HG02943 (cell line): ENCODE data around the gene TOM1L1.

Experiments
- ATAC-seq: cut with Tn5 transposase; IDR thresholded peaks from one replicate; pipeline ENCODE4 v1.9.1; 2021; ENCODE audit warnings: mild to moderate bottlenecking, low read depth, moderate library complexity; ENCODE audit not compliant: unreplicated experiment

TOM1L1 gene

DNA sequence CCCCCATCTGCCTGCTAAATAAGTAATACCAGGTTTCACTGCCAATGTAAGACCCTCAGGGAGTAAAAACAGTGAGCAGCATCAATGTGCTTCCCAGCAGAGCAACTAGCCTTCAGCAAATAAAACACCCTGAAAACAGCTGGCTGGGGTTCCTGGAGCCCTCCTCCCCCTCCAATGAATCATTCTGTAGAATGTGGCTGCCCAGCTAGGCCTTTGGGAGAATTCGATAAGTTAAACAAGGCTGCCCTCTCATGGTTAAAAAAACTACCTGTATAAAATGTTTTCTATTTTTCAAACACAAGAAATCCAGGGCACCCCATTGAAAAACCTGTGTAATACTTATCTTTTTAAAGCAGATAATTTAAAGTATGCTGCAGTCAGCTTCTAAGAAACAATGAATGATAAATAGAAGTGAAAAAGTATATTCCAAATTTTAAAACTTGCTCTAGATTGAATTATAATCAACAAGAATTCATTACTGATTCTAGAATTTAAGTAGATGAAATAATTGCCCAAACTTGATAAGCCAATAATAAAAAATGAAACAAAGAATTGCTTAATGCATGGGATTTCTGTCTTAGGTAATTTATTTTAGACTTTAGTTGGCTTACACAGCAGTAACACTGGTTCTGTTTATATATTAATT is 9.4 kb upstream of the TOM1L1 start:
- no peak for ATAC-seq

DNA sequence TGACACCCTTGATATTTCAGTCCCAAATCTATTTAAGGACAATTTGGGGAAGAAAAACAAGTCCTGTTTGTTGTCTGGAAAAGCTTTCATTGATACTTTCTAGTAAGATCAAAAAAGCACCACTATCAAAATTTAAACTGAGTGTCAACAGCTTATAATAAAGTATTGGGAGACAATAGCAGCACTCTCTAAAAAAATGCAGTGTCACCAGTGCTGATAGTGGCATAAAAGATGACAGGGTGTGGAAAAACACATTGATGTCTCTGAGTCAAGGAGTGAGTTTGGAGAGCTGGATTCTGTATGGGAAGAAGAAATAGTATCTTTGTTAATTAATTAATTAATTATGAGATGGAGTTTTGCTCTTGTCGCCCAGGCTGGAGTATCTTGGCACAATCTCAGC is 8.3 kb upstream of the TOM1L1 start:
- no peak for ATAC-seq

DNA sequence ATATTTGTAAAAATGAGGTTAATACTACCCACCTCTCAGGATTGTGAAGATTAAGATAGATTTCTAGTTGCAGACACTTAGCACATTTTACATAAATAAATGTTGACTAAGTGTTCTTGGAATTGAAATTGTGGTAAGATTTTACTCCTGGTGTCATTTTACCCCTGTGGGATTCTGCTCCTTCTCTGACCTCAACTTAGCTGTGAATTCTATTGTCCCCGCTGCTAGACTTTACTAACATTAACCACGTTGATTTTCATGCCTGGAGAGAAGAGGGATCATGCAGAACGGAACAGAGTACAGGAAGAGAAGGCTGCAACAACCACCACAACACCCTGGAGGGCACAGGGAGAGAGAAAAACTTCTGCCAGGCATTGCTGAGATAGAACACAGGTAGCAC is 2.1 kb upstream of the TOM1L1 start:
- no peak for ATAC-seq

DNA sequence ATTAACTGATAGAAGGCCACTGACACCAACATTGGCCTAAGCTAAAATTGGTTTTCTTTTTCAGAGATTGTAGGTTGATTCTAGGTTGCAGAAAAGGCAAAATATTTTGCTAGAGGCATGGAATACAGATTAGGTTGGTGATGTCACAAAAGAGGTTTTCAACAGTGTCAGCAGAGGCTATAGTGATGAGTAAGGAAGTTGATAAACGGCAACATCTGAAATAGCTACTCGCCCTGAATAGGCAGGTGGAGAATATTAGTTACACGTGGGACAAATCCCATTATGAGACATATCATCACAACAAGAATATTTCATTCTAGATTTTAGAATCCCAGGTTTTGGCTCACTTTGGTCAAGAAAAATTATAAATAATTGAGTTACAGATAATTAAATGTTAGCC is 1.5 kb upstream of the TOM1L1 start:
- no peak for ATAC-seq

DNA sequence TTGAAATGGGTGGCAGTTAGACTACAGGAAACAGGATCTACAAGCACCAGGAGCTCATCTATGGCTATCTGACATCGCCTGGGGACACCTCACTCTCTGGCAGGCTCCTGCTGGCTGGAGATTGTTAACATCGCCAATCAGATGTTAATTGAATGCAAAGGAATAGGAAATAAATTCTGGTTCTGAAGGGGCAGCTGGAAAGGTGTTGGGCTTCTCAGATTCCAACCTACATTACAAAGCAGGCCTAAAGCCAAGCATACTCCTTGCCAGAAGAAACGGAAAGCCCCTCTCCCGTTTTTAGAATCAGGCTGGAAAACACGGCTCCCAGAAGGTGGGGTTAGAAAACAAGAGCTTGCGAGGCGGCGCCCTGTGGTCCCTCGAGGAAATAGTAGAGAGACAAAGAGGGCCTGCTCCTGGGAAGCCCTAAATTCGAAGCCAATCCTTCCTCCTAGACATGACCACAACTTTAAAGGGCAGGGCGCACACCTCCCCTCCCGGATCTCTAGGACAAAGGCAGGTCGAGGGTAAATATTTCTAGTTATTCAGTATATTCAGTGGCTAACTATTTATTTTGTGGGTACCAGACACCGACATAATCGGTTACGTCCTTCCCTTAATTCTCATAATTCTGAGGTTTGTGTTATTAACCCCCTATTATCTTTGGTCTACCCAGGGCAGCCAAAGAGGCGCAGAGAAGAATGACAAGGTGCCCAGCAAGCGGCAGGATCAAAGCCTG is 763 bp upstream of the TOM1L1 start:
- ATAC-seq = no peak

DNA sequence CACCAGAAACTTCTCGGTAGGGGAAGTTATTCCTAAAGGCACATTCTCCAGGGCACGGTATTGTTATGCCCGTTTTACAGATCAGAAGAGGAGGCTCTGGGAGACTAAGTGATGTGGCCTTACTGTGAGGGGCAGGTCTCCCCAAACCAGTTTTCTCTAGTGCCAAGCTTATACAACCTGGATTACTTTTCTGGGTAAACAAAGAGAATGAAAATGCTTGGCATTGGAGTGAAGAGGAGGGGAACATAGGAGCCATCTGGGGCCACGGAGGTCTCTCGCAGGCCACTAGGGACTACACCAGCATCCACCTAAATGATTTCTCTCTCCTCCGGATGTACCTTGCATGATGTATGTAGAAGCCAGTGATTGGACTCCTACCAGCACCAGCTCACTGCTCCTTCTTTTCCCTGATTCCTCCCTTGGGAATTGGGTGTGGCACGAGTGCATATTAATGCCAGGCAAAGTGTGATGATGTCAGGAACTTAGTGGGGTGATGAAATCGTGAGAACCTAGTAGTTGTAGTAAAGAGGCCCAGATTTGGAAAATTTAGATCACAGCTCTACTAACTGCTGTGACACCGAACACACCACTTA is 674 bp downstream of the TOM1L1 start:
- no peak for ATAC-seq

DNA sequence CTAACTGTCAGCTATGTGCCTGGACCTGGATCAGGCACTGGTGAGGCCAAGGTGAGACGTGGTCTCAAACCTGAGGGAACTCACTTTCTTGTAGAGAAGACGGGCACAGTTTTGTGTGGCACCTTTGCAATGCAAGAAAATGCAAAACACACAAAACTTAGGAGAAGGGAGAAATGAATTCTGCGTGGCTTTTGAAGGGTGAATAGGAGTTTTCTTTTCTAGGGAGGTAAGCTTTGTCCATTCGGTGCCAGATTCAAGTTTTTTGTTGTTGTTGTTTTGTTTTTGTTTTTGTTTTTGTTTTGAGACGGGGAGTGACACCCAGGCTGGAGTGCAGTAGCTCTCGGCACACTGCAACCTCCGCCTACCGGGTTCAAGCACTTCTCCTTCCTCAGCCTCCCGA is 1.4 kb downstream of the TOM1L1 start:
- ATAC-seq = no peak

DNA sequence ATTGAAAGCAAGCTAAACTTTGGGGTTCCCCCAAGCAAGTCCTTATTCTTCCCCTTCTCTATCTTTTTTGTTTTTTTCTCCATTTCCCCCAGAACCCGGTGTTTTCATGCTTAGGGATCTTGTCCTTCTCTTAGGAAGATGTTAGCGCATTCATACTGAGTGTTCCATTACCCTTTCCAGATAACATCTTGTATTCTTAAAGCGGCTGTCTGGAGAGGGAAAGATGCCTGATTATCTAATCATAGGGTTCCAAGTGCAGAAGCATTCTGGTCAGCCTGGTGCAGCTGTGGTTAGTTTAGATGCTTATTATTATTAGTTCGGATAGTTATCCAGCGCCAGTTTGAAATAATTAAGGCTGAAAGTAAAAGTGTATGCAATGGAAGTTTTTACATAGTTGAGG is 2.0 kb downstream of the TOM1L1 start:
- ATAC-seq = no peak

DNA sequence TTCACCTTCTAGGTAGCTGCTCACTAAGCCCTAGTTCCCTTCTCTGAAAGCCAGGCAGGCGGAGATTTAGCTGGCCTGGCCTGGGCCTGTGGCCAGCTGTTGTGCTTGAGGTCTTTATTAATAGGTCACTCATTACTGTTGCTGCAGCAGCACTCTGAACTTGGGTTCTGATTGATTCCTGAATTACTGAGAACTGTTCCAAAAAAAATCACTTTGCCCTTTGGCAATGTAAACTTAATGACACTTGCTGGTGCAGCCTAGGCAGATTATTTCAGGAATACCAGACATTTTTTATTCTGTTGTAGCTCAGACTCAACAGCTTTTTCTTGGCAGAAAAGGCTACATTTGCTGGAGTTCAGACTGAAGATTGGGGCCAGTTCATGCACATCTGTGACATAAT is 2.7 kb downstream of the TOM1L1 start:
- no peak for ATAC-seq

DNA sequence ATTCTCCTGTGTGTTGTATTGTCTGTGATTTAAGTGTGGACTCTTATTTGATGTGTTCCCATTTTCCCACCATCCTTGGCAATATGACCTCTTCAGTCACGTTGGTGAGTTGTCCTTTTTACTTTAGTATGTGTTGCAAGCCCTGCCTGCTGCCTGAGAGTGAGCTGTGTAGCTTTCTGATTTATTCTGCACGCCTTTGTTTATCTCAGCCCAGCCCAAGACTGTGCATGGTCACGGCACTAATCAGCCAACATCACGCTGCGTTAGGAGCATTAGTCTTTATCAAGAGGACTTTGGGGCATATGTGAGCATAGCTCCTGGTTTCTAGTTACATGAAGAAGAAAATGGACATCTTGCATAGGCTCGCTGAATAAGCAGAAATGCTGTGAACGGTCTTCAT is 6.0 kb downstream of the TOM1L1 start:
- no peak for ATAC-seq

DNA sequence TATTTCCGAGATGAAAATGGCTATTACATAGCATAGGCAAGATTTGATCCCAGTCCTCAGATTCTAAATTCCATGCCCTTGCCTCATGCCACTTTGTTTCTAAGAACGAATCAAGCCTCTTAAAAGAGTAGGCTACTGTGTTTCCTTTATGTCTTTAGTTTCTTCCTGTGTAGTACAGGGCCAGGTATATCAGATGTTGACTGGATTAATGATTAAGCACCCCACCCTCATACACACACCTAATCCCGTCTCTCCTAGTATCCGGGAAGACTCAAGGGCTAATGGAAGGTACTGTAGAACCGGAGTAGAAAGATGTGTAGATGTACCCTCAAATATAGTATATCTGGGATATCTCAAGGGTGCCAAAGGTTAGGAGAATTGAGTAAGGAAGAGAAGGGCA is 6.7 kb downstream of the TOM1L1 start:
- no peak for ATAC-seq

DNA sequence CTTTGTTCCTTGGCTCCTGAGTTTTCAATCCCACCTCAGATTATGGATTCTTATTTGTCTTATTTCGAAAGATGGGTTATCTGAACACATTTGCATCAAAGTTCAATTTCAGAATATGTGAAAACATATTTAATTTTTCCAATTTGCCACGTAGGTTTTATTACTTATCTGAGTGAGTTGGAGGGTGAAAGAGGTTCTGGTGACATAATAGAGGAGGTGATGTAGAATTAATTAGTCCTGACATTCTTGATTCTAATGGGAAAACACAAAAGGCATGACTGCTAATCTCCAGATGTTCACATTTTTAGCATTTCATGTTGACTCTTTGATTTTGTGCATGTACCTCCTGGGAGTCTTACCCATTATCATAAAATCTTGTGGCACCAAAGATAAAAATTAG is 9.1 kb downstream of the TOM1L1 start:
- ATAC-seq = no peak

DNA sequence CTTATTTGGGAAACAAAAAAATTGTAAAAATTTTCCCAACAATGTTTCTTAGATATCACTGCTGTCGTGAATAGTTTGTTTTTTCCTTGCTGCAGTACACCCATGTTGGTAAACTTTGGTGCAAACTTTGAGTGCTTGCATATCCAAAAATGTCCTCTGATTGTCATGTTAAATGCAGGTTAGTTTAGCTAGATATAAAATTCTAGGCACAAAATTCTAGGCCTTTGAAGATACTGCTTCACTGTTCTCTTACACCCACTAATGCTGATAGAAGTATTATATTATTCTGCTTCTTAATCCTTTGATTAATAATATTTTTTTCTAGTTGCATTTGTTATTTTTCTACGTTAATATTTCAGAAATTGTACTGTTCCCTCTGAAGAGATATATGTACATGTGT is 16.1 kb downstream of the TOM1L1 start:
- ATAC-seq = no peak

DNA sequence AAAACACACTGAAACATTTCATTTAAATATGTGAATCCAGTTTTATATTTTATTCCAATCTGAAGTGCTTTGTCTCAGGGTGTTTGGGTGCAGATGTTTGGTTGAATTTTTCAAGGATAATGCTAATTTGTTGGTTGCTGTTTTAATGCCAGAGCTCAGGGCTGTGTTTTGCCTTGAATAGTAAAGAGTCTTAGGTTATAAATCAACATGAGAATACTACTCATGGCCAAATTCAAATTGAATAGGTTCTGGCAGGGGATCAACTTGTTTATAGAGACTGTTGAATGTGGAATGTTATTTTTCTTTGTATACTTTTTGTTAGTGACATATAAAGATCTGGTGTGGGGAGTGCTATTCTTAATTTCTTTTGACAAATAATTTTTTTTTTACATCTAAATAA is 18.8 kb downstream of the TOM1L1 start:
- ATAC-seq = no peak

DNA sequence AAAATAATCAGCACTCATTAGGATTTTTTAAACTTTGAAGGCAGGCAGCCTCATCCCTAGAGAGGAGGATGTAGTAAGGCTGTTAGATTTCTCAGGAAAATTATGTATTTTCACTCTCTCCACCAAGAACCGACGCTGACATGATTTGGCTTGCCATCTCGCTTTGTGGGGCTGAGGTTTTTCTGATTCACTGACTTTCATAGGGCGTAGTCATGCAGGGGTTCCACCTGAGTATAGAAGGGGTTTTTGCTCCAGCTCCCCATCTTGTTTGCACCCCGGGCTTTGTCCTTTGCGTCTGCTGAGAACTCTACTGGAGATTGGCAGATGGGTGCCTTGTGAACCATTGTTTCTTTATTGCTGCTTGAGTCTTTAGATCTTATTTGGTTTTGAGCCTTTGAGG is 20.2 kb downstream of the TOM1L1 start:
- ATAC-seq = no peak

DNA sequence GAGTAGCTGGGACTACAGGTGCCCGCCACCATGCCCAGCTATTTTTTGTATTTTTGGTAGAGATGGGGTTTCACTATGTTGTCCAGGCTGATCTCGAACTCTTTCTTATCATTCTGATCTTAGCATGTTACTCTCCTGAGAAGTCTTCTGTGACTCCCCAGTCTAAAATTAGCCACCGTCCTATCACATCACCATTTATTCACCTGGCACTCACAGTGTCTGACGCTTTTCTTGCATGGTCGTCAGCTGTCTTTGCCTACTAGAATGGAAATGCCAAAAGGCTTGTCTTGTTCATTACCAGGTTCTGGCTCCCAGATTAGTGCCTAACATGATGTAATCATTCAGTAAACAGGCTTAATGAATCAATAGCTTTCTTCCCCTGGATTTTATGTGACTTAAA is 23.8 kb downstream of the TOM1L1 start:
- no peak for ATAC-seq

DNA sequence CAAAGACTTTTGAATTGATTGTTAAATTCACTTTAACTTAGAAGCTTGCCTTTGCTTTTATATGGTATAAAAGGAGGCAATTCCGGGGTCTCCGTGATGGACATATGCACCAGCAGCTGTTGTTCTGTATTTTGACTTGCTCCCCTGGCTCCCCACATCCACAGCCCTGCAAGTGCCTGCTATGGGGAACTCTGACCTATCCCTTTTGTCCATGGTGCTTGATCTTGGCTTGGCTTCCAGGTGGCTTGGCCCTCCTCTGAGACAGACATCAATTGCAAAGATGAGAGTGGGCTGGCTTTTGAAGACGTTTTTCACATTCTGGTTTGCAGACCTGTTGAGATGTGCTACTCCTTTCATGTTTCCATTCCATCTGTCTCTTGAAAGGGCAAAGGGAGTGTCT is 26.9 kb downstream of the TOM1L1 start:
- no peak for ATAC-seq

DNA sequence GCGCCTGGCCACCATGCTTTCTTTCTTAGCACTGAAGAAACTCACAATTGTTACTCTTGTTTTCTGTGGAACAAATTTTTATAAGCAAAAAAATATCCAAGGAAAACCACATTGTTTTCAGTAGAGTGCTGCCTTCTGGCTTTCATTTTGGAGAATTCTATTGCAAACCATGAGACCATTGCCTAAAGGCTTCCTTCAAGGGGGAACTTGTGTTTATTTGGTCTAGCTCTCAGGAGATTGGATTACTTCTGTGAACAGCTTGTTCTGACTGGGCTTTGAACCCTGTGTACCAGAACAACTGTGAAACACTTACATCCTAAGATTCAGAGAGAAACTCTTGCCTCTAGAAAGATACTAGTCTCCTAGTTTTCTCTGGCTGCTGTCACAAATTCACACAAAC is 32.1 kb downstream of the TOM1L1 start:
- no peak for ATAC-seq

DNA sequence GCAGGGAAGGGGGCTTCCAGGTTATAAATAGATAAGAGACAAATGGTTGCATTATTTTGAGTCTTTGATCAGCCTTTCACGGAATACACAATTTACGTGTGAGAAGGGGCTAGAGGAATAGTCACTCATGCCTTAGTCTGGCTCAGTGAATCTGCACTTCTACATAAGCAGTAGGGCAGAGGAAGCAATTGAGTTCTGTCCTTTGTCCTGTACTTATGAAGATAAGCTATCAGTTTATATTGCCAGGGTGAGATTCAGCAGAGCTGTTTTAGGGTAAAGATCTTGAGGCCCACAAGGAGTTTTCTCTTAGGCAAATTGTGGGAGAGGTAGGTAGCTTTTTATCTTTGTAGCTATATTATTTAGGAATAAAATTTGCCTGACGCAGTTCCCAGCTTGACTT is 33.3 kb downstream of the TOM1L1 start:
- ATAC-seq = no peak

DNA sequence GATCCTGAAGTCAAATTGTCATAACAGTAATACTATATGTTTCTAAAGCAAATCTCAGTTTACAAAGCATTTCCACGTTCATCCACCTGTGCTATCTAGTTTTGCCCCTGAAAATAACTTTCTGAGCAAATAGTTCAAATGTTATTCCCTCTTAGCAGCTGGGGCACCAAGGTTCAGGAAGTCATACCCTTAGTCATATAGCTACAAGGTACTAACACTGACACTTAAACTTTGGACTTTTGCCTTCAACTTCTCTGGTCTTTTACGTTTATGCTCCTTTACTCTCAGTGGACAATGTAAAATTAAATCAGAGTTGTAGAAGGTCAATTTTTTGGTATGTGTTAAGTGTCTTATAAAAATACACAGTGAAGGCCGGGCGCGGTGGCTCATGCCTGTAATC is 34.8 kb downstream of the TOM1L1 start:
- ATAC-seq = no peak

DNA sequence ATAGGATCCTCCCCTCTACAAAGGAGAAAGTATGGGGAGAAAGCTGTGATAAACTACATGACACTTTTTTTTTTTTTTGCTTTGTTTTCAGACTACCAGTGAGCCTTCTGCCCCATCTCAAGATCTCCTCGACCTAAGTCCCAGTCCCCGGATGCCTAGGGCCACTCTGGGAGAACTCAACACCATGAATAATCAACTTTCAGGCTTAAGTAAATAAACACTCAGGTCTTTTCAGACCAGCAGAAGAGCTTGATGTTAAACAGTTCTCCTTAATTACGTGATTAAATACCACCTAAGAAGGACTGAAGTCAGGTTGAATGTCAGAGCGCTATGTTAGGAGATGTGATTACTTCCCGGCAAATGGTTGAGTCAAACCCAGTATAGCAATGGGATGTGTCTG is 36.4 kb downstream of the TOM1L1 start:
- no peak for ATAC-seq

DNA sequence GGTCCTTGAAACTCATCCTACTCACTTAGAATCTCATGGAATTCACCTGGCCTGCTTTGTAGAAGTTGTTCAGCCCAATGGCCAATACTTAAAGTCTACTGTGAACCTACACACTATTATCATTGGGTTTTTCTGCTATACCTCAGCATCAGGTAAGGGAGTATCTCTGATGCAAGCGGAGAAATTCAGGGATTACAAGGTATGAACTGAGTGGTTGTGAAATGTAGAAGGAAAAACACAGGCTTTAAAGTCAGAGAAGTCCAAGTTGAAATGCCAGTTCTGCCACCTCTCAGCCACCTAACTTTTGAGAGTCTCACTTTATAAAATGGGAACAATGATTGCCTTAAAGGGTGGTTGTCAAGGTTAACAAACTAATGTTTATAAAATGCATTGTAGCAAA is 36.8 kb downstream of the TOM1L1 start:
- ATAC-seq = no peak
